Astrocyte of the cerebellum (primary cell): ENCODE data around the gene SLC16A3.
"Not testable (repeated sequence)": the region's sequence is repeated elsewhere in the genome, so short reads cannot be mapped to it uniquely, and the experiment has no call there.

Experiments used
- DNase-seq: peaks from one replicate; pipeline ENCODE4 v3.0.0-alpha.2; 2011; ENCODE audit warnings: low read depth
- H3K4me3 ChIP-seq: 2 replicates; pipeline ENCODE4 v1.5.1; 2011; ENCODE audit warnings: mild to moderate bottlenecking, low read depth, low read length, moderate library complexity
- CTCF ChIP-seq: IDR thresholded peaks from 2 replicates; pipeline ENCODE4 v1.5.1; 2012; ENCODE audit warnings: low read length, low read depth, moderate library complexity, mild to moderate bottlenecking; ENCODE audit errors: missing control alignments
- in situ Hi-C: cut with HindIII; loops from 2 replicates; pipeline ENCODE4 v1.10.0; 2017; ENCODE audit warnings: low sequenced_read_pairs

The SLC16A3 gene

DNA sequence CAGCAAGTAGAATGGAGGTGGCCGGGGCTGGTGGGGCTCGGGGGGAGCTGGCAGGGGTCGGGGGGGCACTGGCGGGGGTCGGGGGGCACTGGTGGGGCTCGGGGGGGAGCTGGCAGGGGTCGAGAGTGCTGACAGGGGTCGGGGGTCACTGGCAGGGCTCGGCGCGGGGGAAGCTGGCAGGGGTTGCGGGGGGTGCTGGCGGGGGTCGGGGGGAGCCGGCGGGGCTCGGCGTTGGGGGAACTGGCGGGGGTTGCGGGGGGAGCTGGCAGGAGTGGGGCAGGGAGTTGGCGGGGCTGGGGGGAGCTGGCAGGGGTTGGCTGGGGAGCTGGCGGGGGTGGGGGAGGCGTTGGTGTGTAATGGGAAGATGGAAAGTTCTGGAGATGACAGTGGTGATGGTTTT is 41.3 kb upstream of the SLC16A3 start:
- no peak for DNase-seq
- TF ChIP-seq CTCF = no peak
- no peak overlapping the region for H3K4me3 ChIP-seq
- in situ Hi-C loops = no loop called here

DNA sequence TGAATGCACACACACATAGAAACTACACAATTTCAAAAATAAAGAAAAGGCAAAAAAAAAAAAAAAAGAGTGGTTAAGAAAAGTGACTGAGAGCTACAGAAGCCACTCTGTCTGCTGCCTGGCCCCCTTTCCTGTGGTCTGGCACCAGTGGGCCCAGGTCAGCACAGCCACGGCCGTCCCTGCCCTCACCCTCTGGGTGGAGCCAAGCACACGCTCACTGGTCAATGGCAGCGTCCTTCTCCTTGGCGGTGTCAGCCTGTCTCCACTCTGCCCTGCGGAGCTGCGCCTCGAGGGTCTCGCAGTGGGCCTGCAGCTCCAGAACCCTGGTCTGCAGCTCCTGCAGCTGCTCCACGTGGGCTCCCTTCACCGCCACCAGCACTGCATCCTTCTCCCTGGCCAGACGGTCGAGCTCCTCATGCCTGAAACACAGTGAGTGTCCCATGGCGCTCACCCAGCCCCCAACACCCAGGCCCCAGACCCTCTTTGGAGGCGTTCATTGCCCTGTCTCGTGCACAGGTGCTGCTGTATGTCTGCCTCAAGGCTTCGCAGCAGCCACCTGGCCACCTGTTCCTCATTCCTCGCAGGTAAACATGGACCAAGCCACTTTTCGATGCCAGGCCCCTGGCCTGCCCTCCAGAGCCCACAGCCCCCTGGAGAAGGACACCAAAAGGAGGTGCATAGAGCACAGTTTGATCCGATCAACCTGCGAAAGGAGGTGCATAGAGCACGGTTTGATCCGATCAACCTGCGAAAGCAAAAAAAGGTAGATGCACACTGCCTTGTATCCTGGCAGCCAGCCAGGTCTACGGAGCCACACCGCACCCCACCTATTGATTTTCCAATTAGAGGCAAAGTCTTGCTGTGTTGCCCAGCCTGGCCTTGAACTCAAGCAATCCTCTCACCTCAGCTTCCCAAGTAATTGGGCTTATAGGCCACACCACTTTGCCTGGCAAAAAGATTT is 40.6 kb upstream of the SLC16A3 start:
- no peak for TF ChIP-seq CTCF
- in situ Hi-C loops = no loop called here
- no peak for DNase-seq
- no peak overlapping the region for H3K4me3 ChIP-seq

DNA sequence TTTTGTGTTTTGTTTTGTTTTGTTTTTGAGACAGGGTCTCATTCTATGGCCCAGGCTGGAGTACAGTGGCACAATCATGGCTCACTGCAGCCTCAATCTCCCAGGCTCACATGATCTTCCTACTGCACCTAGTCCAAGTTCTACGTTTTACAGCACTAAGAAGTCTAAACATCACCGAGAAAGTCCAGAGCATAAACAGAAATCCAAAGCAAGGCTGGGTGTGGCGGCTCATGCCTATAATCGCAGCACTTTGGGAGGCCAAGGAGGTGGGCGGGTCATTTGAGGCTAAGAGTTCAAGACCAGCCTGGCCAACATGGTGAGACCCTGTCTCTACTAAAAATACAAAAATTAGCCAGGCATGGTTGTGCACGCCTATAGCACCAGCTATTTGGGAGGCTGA is 35.8 kb upstream of the SLC16A3 start:
- H3K4me3 ChIP-seq, in situ Hi-C loops, DNase-seq: not testable (repeated sequence)

DNA sequence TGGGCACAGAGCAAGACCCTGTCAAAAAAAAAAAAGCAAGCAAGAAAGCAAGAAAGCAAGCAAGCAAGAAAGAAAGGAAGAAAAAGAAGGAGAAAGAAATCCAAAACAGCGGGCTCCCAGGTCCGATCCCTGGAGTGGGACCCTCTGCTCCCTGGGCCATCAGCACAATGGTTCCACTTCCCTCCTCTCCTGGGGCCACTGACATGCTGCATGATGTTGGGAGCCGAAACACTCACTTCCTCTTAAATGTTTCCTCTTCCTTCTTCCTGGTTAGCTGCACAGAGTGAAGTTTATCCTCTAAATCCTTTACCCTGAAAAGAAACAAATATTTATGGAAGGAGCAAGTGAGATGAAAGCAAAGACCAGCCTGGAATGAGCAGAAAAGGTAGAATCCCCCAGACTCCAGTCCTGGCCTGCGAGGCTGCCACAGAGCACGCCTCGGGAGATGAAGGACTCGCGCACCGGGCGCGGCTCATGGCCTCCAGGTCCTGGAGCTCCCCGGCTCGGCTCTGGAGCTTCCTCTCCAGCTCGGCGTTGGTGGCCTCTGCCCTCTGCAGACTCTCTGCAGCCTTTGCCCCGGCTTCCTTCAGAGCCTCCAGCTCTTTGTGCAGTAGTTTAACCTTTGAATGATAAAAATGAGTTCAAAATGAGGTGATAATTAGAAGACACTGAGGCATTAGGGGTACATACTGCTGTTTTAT is 35.2 kb upstream of the SLC16A3 start:
- DNase-seq = no peak

DNA sequence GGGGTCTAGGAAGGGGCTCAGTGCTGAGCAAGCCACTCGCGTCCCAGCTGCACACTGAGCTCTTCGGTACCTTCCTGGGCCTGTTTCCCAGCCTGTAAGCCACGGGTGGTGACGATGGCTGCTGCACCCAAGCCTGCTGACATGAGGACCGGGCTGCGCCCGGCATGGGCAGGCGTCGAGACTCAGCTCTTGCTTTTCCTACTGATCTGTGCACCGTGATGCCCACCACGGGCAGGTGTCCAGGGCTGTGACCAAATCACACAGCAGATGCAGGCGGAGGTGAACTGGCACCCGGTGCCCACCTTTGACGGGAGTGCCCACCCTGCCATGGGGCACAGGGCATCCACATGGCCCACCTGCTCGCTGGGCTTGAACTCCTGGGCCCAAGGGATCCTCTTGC is 34.1 kb upstream of the SLC16A3 start:
- in situ Hi-C loops = no loop called here
- DNase-seq = no peak
- no peak overlapping the region for H3K4me3 ChIP-seq
- TF ChIP-seq CTCF = no peak

More for the DNA sequence above, 35.2 kb upstream of the SLC16A3 start:
- in situ Hi-C loops = no loop called here
- H3K4me3 ChIP-seq = no peak overlapping the region
- no peak for TF ChIP-seq CTCF

GRCh38 chr17:82195675-82196672 is 32.9 kb upstream of the SLC16A3 start:
- no peak for TF ChIP-seq CTCF
- DNase-seq = no peak
- no peak overlapping the region for H3K4me3 ChIP-seq
- in situ Hi-C loops = no loop called here
